GM18499 (cell line): Measurements from ENCODE around the gene HK3.

Source experiments
- ATAC-seq: cut with Tn5 transposase; IDR thresholded peaks from one replicate; pipeline ENCODE4 v1.9.1; 2021; ENCODE audit warnings: moderate number of reproducible peaks; ENCODE audit not compliant: insufficient read depth, unreplicated experiment

HK3 gene

DNA sequence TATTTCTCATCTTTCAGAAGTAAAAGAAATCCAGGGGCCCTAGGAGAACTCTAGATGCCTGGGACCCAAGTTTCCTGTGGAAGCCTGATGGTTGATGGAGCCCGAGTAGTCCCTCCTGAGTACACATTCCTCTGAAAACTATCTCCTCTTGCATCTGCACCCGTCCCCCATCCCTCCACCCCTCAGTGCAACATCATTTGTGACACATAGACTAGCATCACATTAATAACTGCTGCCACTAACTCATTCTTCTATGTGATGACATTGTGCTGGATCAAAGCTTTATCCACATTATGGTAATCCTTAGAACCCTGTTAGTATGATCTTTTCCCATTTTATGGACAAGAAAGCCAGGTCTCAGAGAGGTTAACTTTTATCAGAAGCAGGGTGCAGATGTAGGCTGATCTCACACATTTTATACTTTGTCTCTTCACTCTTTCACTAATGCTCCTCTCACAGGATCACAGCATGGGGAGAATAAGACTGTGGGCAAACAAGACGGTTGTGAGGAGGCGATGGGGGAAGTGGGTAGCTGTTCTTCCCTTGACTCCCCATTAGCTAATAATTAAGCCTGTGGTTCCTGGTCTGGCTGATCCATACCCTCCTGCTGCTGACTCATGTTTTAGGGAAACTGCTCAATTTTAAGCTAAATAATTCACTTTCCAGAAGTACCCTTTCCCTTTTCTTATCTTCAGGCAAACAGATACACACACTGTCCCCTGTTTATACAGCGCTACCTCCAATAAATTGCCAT lies 3.9 kb upstream of the HK3 start:
- no peak for ATAC-seq

GRCh38 chr5:176902102-176902814 lies 3.1 kb upstream of the HK3 start:
- no peak for ATAC-seq

DNA sequence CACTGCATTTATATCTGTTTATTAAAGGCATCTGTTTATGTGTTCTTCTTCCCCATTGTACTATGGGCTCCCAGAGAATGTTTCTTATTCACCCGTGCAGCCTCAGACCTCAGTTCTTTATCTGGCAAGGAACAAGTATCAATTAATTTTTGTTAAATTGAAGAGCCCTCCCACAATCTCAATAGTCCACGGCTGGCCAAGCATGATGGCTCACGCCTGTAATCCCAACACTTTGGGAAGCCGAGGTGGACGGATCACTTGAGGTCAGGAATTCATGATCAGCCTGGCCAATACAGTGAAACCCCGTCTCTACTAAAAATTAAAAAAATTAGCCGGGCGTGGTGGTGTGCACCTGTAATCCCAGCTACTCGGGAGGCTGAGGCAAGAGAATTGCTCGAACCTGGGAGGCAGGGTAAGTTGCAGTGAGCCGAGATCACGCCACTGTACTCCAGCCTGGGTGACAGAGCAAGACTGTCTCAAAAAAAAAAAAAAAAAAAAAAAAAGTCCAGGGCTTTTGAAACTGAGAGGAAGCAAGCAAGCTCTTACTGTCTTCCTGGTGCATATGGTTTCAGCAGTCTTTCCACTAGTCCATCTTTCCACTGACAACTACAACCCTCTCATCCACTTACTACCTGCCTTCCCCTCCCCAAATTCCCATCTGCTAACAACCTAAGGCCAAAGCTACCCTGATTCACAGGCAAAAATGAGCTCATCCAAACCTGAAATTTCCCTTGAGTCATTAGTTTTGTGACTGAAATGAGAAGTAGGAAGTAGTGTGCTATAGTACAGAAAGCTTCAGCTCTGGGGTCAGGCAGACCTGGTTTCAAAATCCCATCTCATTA lies 2.3 kb upstream of the HK3 start:
- no peak for ATAC-seq

- no peak for ATAC-seq
Observed at GRCh38 chr5:176900780-176901204, 1.6 kb upstream of the HK3 start.

DNA sequence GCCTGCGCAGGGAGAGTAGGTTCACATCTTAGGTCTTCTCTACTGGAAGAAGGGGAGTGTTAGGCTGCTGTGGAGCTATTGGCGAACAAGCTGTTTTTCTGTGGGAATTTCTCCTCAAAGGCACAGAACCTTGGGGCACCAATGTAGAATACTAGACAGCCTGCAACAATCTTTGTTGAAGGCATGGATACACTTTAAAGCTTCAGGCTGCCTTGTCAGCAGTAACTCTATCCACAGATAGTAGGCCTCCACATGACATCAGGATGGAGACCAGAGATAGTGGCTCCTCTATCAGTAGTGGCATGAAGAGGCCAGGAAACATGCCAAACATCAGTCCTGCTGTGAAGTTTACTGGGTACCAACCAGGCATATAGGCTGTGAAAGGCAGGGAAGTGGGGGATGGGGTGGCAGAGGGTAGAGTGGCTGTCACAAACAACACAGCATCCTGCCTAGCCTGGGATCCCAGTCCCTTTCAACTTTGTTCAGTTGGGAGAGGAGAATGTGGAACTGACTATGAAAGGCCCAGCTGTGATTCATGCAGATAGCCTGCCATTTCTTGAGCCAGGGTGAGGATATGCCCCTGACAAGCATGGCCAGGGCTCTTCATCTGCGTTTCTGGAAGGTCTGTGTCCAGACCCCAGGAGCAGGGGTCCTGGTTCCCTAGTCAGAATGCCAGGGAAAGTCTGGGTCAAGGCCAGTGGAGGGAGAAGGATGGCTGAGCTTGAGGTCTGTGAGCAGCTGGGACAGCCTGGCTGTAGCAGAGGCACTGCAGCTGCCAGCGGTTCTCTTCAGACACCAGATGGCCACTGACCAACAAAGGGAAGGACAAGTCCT lies 1.0 kb upstream of the HK3 start:
- no peak for ATAC-seq

- no peak for ATAC-seq
Observed at GRCh38 chr5:176897263-176897662, 1.9 kb downstream of the HK3 start.

- no peak for ATAC-seq
Observed at GRCh38 chr5:176895831-176896230, 3.3 kb downstream of the HK3 start.

DNA sequence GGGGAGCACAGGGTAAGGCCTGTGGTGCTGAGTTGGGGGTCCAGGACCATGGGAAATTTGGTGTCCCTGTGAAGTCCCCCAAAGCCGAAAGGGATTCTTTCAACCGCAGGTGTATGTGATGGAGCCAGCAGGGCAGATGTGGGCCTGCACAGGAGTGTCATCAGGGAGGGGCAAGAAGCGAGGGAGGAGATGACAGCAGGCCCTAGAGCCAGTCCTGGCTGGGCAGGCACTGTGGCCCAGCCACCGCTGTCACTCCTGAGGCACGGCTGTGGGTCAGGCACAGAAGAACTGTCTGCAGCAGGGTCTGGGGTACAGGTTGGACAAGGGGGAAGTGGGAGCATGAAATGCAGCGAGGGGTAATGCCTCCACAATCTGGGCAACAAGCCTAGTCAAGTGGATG lies 4.8 kb downstream of the HK3 start:
- ATAC-seq = no peak

DNA sequence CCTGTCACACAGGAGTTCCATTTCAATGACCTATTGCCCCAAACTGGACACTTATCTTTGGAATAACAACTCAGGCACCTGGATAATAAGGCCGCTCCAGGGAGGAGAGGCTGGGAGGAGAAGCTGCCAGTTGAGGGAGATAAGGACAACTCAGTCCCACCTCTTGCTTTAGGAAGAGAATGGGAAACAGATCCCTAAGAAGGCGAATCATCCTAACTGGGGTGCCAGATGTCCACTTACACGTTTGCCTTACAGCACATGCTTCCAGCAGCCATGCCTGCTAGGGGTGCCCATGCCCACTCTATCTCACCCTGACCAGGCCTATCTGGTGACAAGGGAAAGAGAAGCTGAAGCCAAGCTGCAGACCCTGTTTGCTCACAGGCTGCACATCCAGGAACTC lies 6.5 kb downstream of the HK3 start:
- no peak for ATAC-seq

- ATAC-seq = no peak
Observed at GRCh38 chr5:176891331-176891958, 7.7 kb downstream of the HK3 start.

GRCh38 chr5:176890455-176891330 lies 8.5 kb downstream of the HK3 start:
- no peak for ATAC-seq

GRCh38 chr5:176889321-176890280 lies 9.5 kb downstream of the HK3 start:
- ATAC-seq = no peak

DNA sequence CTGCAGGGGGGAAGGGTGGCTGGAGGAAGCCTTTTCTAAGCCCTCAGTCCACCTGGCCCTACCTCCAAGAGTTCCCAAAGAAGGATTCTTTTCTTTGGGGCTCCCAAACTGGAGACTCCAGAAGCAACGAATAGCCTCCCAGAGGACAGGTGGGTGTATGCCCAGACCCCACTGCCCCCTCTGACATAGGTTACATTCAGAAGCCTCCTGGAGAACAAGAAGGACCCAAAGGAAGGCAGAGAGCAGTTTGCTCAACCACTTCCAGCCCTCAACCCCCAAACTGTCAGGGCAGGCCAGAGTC lies 10.3 kb downstream of the HK3 start:
- no peak for ATAC-seq

DNA sequence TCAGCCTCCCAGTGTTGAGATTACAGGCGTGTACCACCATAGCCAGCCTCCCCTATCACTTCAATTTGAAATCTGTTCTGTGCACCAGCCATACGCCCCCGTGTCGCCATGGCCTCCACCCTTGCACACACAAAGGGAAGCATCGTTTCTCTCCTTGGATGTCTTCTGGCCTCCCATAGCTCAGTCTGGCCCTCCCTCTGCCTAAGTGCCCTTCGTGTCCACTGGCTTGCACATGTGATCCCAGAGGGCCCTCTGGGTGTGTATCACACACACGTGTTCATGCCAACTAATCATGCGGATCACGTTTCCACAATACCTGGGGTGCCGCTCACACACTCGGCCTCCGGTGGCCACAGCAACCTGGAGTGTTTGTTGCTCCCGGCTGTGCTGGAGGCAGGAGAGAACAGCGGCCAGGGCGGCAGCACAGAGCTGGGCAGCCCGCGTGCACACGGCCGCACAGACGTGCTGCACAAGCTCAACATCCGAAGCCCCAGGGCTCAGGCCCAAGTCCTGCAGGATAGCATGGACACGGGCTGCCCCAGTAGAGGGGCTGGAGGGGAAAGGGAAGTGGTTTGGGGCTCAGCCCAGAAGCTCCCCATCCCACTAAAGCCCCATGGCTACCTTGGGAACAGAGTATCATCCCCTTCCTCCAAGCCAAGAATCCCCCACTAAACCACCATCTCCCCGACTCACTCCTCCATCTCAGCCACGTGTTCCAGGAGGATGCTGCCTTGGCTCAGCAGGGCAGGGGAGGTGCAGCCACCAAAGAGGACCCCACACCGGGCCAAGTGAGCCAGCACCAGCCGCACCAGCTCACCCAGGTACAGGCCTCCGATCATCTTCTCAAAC lies 10.9 kb downstream of the HK3 start:
- no peak for ATAC-seq

DNA sequence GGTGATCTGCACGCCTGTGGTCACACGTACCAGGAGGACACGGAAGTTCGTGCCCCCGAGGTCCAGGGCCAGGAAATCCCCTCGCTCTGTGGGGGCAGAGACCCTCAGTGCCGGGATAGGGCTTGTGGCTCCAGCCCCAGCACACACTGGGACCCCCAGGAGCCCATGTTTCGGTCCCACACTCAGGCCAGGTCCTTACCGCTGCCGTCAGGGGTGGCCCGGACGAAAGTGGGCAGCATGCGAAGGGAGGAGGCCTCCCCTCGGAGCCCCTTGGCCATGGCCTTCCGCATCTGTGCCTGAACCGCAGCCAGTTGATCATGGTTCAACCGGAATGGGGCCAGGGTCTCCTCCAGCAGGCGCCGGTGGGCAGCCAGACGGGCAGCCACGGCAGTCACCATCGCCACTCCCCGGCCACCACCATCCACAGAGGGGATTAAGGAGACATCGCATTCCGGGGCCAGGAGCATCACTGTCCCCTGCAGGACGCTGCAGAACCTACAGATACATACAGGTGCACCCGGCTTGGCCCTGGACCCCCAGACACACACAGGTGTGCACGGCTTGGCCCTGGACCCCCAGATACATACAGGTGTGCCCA lies 11.8 kb downstream of the HK3 start:
- no peak for ATAC-seq

GRCh38 chr5:176886336-176887251 lies 12.6 kb downstream of the HK3 start:
- ATAC-seq = no peak
